Panc1 (cell line): ENCODE data around the gene PRR22.

Experiments used
- CTCF ChIP-seq: fragments of 450-650 bp; IDR thresholded peaks from 2 replicates; pipeline ENCODE4 v1.5.1; 2017; ENCODE audit warnings: mild to moderate bottlenecking
- POLR2AphosphoS5 ChIP-seq: IDR thresholded peaks from 2 replicates; pipeline ENCODE4 v1.6.1; 2012; ENCODE audit warnings: mild to moderate bottlenecking, low read depth, low read length, moderate library complexity
- SIN3A ChIP-seq: IDR thresholded peaks from 2 replicates; pipeline ENCODE4 v1.6.1; 2012; ENCODE audit warnings: low read depth, mild to moderate bottlenecking, low read length, moderate library complexity, borderline replicate concordance; ENCODE audit not compliant: insufficient read depth
- TCF7L2 ChIP-seq: IDR thresholded peaks from 2 replicates; pipeline ENCODE4 v1.6.1; 2011; ENCODE audit warnings: mild to moderate bottlenecking, low read depth, low read length, inconsistent platforms

DNA sequence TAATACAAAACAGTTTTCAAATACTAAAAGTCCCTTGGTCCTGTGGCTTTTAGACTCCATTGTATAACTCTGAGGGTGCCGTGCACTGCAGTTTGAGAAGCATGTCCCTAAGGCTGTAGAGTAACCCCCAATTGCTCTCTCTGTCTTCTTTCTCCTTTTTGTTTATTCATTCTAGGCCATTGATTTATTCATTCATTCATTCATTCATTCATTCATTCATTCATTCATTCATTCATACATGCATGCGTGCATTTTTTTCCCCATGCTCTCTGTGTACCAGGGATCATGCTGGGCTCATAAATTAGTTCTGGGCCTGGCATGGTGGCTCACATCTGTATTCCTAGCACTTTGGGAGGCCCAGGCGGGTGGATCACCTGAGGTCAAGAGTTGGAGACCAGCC lies 19.3 kb downstream of the PRR22 start:
- TF ChIP-seq CTCF, result no peak
- TF ChIP-seq POLR2AphosphoS5, result no peak
- no peak for TF ChIP-seq TCF7L2
- TF ChIP-seq SIN3A, result no peak
